Retinal pigment epithelial cell (primary cell): ENCODE results near the gene RLN3.

ENCODE experiments used
- DNase-seq: peaks from one replicate; pipeline ENCODE4 v3.0.0-alpha.2; 2010; ENCODE audit warnings: low read depth
- H3K4me3 ChIP-seq: 2 replicates; pipeline ENCODE4 v1.5.1; 2011; ENCODE audit warnings: mild to moderate bottlenecking, low read length, control low read depth, moderate library complexity
- CTCF ChIP-seq: conservative IDR thresholded peaks from 2 replicates; pipeline ENCODE4 v1.5.1; 2011; ENCODE audit warnings: low read depth, low read length, control low read depth, inconsistent platforms

Gene RLN3

GRCh38 chr19:13981988-13982501, 45.9 kb upstream of the RLN3 start:
- DNase-seq: no peak
- H3K4me3 ChIP-seq: no peak overlapping the region
- TF ChIP-seq CTCF: no peak

GRCh38 chr19:13982773-13983172, 45.2 kb upstream of the RLN3 start:
- no peak for TF ChIP-seq CTCF
- no peak overlapping the region for H3K4me3 ChIP-seq
- DNase-seq: no peak

- no peak overlapping the region for H3K4me3 ChIP-seq
- no peak for TF ChIP-seq CTCF
- DNase-seq: no peak
Observed at GRCh38 chr19:13983213-13983889, 44.6 kb upstream of the RLN3 start.

GRCh38 chr19:13984186-13984585, 43.8 kb upstream of the RLN3 start:
- DNase-seq: no peak
- H3K4me3 ChIP-seq: no peak overlapping the region
- no peak for TF ChIP-seq CTCF

- TF ChIP-seq CTCF: no peak
- H3K4me3 ChIP-seq: no peak overlapping the region
- no peak for DNase-seq
Observed at GRCh38 chr19:13984875-13985741, 42.8 kb upstream of the RLN3 start.

- no peak for DNase-seq
- no peak for TF ChIP-seq CTCF
- H3K4me3 ChIP-seq: no peak overlapping the region
Observed at GRCh38 chr19:13985771-13986347, 42.1 kb upstream of the RLN3 start.
